HepG2 (cell line): Measurements from ENCODE around the gene COX6A2. TPM values are rescaled to one million over a fixed set of nuclear protein-coding genes. Genes with fewer than 3 reads are reported as not detected.

ENCODE experiments used
- CHCHD3 ChIP-seq: sonication (generic); formaldehyde crosslinking; IDR thresholded peaks from 2 replicates; pipeline ENCODE4 v1.8.0; 2022; ENCODE audit warnings: mild to moderate bottlenecking, missing genetic modification reagents, moderate library complexity
- DMTF1 ChIP-seq: sonication (generic); formaldehyde crosslinking; IDR thresholded peaks from 2 replicates; pipeline ENCODE4 v1.4.0; 2020; ENCODE audit warnings: mild to moderate bottlenecking, missing genetic modification reagents
- HHEX ChIP-seq: IDR thresholded peaks from 2 replicates; pipeline ENCODE4 v1.6.1; 2016; ENCODE audit warnings: control low read depth
- IRF2 ChIP-seq: IDR thresholded peaks from 2 replicates; pipeline ENCODE4 v1.6.1; 2018; ENCODE audit warnings: missing genetic modification reagents, missing compliant biosample characterization
- KDM2A ChIP-seq: sonication (generic); formaldehyde crosslinking; IDR thresholded peaks from 2 replicates; pipeline ENCODE4 v1.4.0; 2020; ENCODE audit warnings: low read depth, missing genetic modification reagents, borderline replicate concordance
- MYC ChIP-seq: sonication (generic); formaldehyde crosslinking; IDR thresholded peaks from 2 replicates; pipeline ENCODE4 v1.9.0; 2021; ENCODE audit warnings: missing genetic modification reagents, borderline replicate concordance
- MYNN ChIP-seq: sonication (generic); formaldehyde crosslinking; IDR thresholded peaks from 2 replicates; pipeline ENCODE4 v1.4.0; 2020; ENCODE audit warnings: mild to moderate bottlenecking, low read depth, missing genetic modification reagents
- REST ChIP-seq, 2 experiments: IDR thresholded peaks; 2 replicates each; pipeline ENCODE4 v1.6.1; 2011 to 2012; ENCODE audit warnings: low read length in 2 of 2, borderline replicate concordance in 1 of 2, low read depth in 1 of 2, mild to moderate bottlenecking in 1 of 2, moderate library complexity in 1 of 2
- SALL2 ChIP-seq: sonication (generic); formaldehyde crosslinking; IDR thresholded peaks from 2 replicates; pipeline ENCODE4 v1.8.1; 2023; ENCODE audit warnings: mild to moderate bottlenecking, missing genetic modification reagents, inconsistent platforms
- SIN3B ChIP-seq: fragments of 150-350 bp; IDR thresholded peaks from 2 replicates; pipeline ENCODE4 v1.6.1; 2014; ENCODE audit warnings: low read length
- ZC3H4 ChIP-seq: sonication (generic); formaldehyde crosslinking; IDR thresholded peaks from 2 replicates; pipeline ENCODE4 v1.4.0; 2020; ENCODE audit warnings: missing genetic modification reagents, borderline replicate concordance
- ZKSCAN5 ChIP-seq: sonication (generic); formaldehyde crosslinking; IDR thresholded peaks from 2 replicates; pipeline ENCODE4 v1.5.1; 2020; ENCODE audit warnings: mild to moderate bottlenecking, missing genetic modification reagents
- ZNF230 ChIP-seq: sonication (generic); formaldehyde crosslinking; IDR thresholded peaks from 2 replicates; pipeline ENCODE4 v1.4.0; 2020; ENCODE audit warnings: mild to moderate bottlenecking, missing genetic modification reagents
- ZNF367 ChIP-seq: sonication (generic); formaldehyde crosslinking; IDR thresholded peaks from 2 replicates; pipeline ENCODE4 v1.4.0; 2020; ENCODE audit warnings: missing genetic modification reagents, borderline replicate concordance
- ZNF431 ChIP-seq: sonication (generic); formaldehyde crosslinking; IDR thresholded peaks from 2 replicates; pipeline ENCODE4 v1.9.0; 2022; ENCODE audit warnings: missing genetic modification reagents, low read depth, mild to moderate bottlenecking, borderline replicate concordance
- ZNF589 ChIP-seq: sonication (generic); formaldehyde crosslinking; conservative IDR thresholded peaks from 2 replicates; pipeline ENCODE4 v1.8.0; 2022; ENCODE audit warnings: mild to moderate bottlenecking, moderate library complexity, missing genetic modification reagents
- ZNF619 ChIP-seq: sonication (generic); formaldehyde crosslinking; IDR thresholded peaks from 2 replicates; pipeline ENCODE4 v1.4.0; 2020; ENCODE audit warnings: mild to moderate bottlenecking, missing genetic modification reagents
- ZNF816 ChIP-seq: sonication (generic); formaldehyde crosslinking; IDR thresholded peaks from 2 replicates; pipeline ENCODE4 v1.8.0; 2022; ENCODE audit warnings: missing genetic modification reagents, mild to moderate bottlenecking, borderline replicate concordance
- ZSCAN21 ChIP-seq: sonication (generic); formaldehyde crosslinking; IDR thresholded peaks from 2 replicates; pipeline ENCODE4 v1.8.0; 2022; ENCODE audit warnings: mild to moderate bottlenecking, missing genetic modification reagents, moderate library complexity, borderline replicate concordance
- polyA plus RNA-seq, 8 experiments: library from polyadenylated mRNA; depleted of rRNA in 3 of 8; stranded (reverse) in 7 of 8; unstranded in 1 of 8; fragments of >200 nt; fragmentation: Illumina TruSeq in 4 of 8; extraction: Trizol in 4 of 8; gene quantifications; 2 replicates each; pipeline versions ENCODE4 v1.2.1 to v1.2.3, GENCODE V29; 2011 to 2016; ENCODE audit warnings: low read depth in 4 of 8, missing spikeins in 1 of 8, mixed read lengths in 1 of 8; ENCODE audit not compliant: insufficient read depth in 1 of 8
- total RNA-seq, 5 experiments: library from RNA; depleted of rRNA; stranded (reverse); fragments of >200 nt; fragmentation: Illumina TruSeq; extraction: Trizol; gene quantifications; 2 replicates each; pipeline ENCODE4 v1.2.3, GENCODE V29; 2016; ENCODE audit warnings: low read depth in 1 of 5
- TF ChIP-seq, protein P1 (sequence below): sonication (generic); formaldehyde crosslinking; IDR thresholded peaks from 2 replicates; pipeline ENCODE4 v1.5.1; 2020; ENCODE audit warnings: missing genetic modification reagents, mild to moderate bottlenecking, borderline replicate concordance
- TF ChIP-seq, protein P2 (sequence below): IDR thresholded peaks from 2 replicates; pipeline ENCODE4 v1.6.1; 2012; ENCODE audit warnings: low read length, improper control_type of control experiment

COX6A2 gene
- total and polyA plus RNA-seq, 2 of the 13 experiments (the other 11 are each of a cell fraction or from before 2014, with no cell fraction given), result not detected

DNA sequence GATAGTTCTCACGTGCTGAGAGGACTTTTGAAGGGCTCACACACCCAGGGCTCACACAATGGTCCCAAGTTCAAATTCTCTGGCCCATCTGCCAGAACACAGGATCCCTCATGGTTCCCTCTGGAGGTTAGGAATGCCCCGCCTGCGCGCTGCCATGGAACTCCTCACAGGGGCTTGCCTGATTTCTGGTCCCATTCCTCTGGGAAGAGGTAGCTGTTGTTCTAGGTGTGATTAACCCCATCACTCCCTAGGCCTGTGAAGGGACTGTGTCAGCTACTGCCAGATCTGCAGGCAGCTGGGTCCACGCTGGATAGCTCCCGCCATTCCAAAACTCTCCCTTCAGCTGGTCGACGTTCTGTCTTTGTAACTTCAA lies 28.8 kb upstream of the COX6A2 start (continued):
- TF ChIP-seq CHCHD3 (CRISPR knock-in tag), result no peak
- no peak for TF ChIP-seq MYC (CRISPR knock-in tag)
- TF ChIP-seq, protein P1, sequence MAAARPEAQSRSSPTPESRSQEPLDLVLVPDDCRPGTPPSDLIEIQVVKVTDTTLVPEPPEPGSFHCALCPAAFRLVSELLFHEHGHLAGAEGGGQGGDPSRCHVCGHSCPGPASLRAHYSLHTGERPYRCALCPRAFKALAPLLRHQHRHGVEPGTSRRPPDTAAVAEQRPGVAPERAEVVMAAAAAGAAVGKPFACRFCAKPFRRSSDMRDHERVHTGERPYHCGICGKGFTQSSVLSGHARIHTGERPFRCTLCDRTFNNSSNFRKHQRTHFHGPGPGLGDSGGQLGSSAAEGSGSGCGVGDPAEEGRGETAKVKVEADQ (CRISPR knock-in tag), result no peak
- no peak for TF ChIP-seq ZNF619
- no peak for TF ChIP-seq ZNF589 (CRISPR knock-in tag)
- TF ChIP-seq, protein P2, sequence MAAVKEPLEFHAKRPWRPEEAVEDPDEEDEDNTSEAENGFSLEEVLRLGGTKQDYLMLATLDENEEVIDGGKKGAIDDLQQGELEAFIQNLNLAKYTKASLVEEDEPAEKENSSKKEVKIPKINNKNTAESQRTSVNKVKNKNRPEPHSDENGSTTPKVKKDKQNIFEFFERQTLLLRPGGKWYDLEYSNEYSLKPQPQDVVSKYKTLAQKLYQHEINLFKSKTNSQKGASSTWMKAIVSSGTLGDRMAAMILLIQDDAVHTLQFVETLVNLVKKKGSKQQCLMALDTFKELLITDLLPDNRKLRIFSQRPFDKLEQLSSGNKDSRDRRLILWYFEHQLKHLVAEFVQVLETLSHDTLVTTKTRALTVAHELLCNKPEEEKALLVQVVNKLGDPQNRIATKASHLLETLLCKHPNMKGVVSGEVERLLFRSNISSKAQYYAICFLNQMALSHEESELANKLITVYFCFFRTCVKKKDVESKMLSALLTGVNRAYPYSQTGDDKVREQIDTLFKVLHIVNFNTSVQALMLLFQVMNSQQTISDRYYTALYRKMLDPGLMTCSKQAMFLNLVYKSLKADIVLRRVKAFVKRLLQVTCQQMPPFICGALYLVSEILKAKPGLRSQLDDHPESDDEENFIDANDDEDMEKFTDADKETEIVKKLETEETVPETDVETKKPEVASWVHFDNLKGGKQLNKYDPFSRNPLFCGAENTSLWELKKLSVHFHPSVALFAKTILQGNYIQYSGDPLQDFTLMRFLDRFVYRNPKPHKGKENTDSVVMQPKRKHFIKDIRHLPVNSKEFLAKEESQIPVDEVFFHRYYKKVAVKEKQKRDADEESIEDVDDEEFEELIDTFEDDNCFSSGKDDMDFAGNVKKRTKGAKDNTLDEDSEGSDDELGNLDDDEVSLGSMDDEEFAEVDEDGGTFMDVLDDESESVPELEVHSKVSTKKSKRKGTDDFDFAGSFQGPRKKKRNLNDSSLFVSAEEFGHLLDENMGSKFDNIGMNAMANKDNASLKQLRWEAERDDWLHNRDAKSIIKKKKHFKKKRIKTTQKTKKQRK, result no peak
- peak; percentile 25; the same call in 1 of the 2 replicates for TF ChIP-seq ZNF431 (CRISPR knock-in tag)
- TF ChIP-seq DMTF1, result peak; percentile 1; the same call in 1 of the 2 replicates
- TF ChIP-seq SALL2 (CRISPR knock-in tag), result no peak
- TF ChIP-seq IRF2 (CRISPR knock-in tag), result no peak
- TF ChIP-seq KDM2A (CRISPR knock-in tag), result no peak
- TF ChIP-seq HHEX (CRISPR knock-in tag), result no peak
- TF ChIP-seq ZC3H4 (CRISPR knock-in tag), result no peak; the same call in 1 of the 2 replicates
- no peak for TF ChIP-seq ZSCAN21 (CRISPR knock-in tag)
- TF ChIP-seq REST (IDR thresholded peaks at IDR 0.05; ENCODE audit: borderline replicate concordance in 1 of 2, low read depth in 1 of 2, low read length in 2 of 2), result peak; percentile 6 to 77
- TF ChIP-seq ZNF816 (CRISPR knock-in tag), result no peak
- TF ChIP-seq ZKSCAN5 (CRISPR knock-in tag), result no peak
- TF ChIP-seq MYNN (CRISPR knock-in tag), result no peak
- TF ChIP-seq ZNF230, result 0 out of 2 replicates have a peak, but pooled peaks have one; percentile 5
- no peak for TF ChIP-seq SIN3B
- TF ChIP-seq ZNF367, result no peak
